Central memory CD4-positive, alpha-beta T cell (primary cell): Measurements from ENCODE around the gene TPSB2.

ENCODE experiments used
- DNase-seq: peaks from one replicate; pipeline ENCODE4 v3.0.0; 2022

Gene TPSB2

GRCh38 chr16:1218930-1219611 lies 10.9 kb downstream of the TPSB2 start:
- no peak for DNase-seq

DNA sequence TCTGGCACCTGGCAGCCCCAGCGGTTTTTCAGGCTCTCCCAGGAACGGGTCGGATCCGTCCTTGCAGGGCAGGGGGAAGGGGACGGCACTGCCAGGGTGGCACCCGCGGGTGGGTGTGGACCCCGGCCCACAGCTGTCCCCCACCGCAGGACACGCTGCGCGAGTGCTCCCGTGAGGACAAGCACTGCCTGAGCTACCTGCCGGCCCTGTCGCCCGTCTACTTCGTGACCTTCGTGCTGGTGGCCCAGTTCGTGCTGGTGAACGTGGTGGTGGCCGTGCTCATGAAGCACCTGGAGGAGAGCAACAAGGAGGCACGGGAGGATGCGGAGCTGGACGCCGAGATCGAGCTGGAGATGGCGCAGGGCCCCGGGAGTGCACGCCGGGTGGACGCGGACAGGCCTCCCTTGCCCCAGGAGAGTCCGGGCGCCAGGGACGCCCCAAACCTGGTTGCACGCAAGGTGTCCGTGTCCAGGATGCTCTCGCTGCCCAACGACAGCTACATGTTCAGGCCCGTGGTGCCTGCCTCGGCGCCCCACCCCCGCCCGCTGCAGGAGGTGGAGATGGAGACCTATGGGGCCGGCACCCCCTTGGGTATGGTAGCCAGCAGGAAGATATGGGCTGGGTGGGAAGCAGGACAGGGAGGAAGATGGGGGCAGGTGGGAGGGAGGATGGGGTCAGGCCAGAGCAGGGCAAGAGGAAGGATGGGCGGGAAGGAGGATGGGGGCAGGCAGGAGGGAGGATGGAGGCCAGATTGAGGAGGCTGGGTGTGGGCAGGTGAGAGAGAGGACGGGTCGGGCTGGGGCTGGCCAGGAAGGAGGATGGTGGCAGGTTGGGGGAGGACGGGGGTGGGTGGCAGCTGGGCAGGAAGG lies 11.7 kb downstream of the TPSB2 start:
- DNase-seq, result no peak

GRCh38 chr16:1217526-1217925 lies 12.5 kb downstream of the TPSB2 start:
- DNase-seq, result no peak

DNA sequence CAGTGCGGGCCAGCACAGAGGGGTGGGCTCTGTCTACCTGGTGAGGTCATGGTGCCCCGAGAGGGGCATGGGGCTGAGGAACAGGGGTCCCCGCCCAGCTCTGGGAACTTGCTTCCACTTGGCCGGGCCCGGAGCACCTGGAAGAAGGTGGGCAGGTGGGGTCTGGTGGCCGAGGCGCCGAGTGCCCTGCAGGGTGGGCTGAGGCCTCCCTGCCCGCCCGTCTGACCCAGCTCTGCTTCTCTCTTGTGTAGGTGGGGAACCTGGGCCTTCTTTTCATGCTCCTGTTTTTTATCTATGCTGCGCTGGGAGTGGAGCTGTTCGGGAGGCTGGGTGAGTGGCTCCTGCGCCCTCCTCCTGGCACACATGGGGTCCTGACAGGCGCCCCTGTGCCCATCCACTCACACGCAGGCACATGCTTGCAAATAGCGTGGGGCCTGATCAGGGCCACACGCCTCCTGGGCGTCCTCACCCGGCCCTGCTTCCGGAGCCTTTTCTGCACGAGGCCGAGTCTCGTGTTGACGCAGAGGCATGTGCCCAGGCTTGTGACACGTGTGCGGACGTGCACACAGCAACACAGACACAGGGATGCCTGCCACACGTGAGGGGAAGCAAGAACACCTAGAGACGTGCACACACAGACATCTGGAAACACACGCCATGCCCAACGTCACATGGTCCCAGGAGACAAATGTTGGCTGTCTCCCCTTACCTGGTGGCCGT lies 13.1 kb downstream of the TPSB2 start:
- no peak for DNase-seq

DNA sequence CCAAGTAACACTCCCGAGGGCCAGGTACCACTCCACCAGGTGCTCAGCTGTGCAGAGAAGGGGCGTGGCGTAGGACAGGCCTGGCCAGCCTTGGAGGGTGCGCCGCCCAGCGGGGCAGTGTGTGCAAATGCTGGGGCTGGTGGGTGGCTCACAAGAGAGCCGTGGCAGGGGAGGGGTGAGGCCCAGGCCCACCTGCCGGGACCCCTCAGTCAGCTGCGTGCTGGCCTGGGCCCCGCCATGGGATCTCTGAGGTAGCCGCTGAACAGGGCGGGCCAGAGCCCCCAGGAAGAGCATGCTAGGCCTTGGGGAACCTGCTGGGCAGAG lies 13.7 kb downstream of the TPSB2 start:
- no peak for DNase-seq

- DNase-seq, result no peak
Measured at GRCh38 chr16:1215574-1216295, 14.2 kb downstream of the TPSB2 start.

DNA sequence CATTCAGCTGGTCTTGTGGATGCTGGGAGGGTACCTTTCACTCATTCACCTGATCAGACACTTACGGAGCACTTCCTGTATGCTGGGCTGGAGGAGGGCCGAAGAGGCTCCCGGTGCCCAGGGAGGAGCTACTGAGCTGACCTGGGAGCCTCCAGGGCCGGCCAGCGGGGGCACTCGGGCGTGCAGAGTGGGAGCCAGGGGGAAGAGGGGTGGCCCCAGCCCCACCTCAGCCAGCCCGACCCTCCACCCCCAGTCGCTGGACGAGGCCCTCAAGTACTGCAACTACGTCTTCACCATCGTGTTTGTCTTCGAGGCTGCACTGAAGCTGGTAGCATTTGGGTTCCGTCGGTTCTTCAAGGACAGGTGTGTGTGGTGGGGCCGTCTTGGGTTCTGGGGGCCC lies 15.3 kb downstream of the TPSB2 start:
- DNase-seq, result no peak

DNA sequence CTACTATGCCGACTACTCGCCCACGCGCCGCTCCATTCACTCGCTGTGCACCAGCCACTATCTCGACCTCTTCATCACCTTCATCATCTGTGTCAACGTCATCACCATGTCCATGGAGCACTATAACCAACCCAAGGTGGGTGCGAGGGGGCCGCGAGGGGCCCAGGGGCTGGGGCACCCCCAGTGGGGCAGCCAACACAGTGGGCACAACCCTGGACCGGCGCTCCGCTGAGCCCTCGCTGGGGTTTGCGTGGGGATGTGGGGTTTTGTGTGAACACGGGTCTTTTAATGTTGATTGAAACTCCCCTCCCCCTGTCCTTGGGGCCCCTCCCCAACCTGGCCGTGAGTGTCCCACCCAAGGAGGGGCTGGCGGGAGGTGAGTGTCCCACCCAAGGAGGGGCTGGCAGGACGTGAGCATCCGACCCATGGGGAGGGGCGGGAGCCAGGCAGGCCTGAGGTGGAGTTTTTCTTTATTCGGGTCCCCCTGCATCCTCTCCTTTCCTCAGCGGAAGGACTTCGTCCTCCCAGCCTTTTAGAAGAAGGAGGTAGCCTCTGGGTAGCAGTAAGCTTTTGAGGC lies 16.1 kb downstream of the TPSB2 start:
- DNase-seq, result no peak

DNA sequence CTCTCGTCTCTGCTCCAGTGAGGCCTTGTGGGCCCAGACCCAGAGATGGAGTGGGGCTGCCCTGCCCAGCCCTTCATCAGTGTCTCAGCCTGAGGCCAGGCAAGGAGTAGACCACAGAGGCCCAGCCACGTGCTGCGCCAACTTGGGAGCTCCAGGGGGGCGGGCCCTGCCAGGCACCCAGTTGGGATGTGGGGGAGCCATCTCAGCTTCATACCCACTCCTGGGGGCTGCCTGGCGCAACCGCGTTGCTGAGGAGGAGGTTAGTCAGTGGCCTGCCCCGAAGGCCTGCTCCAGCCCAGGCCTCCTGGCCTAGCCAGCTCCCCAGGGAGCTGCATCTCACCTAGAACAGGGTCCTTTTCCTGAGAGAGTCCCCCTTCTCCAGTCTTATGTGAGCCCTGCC lies 16.8 kb downstream of the TPSB2 start:
- DNase-seq, result no peak

DNA sequence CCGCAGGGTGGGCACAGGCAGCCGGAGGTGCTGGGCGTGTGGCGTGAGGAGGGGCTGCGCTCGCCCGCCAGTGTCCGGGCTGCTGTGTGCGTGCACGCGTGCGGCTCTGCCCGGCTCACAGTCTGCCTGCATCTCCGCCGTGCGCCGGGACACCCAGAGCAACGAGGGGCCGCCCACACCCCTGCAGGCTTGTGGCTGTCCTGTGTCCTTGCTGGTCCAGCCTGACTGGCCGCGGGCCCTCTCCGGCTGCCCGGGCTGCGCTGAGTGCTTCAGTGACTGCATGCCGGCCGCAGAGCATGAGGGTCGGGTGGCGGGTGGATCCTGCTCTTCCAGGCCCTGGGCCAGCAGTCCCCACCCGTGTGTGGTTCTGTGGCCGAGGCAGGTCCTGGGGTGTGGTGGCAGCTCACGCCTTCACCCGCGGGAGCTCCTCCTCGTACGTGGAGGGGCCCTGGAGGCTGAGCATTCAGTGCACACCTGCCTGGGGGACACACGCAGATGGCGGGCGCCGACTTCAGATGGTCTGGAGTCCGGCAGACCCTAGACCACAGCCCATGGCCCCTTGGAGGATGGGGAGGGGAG lies 17.3 kb downstream of the TPSB2 start:
- no peak for DNase-seq

DNA sequence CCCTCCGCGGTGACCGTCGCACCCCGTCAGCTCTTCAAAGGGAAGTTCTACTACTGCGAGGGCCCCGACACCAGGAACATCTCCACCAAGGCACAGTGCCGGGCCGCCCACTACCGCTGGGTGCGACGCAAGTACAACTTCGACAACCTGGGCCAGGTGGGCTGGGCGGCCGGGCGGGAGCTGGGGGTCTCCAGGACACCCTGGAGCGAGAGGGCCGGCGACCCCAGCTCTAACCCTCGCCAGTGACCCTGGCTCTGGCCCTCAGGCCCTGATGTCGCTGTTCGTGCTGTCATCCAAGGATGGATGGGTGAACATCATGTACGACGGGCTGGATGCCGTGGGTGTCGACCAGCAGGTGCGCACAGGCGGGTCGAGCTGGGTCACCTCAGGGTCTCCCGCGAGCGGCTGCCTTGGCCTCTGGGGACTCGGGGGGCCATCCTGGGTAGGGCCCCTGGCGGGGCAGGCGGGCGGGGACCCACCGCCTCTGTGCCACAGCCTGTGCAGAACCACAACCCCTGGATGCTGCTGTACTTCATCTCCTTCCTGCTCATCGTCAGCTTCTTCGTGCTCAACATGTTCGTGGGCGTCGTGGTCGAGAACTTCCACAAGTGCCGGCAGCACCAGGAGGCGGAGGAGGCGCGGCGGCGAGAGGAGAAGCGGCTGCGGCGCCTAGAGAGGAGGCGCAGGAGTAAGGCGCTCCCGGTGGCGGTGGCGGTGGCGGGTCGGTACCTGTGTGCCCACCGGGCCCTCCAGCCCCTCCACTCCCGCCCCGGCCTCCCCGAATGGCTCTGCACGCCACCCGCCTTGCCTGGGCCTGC lies 18.3 kb downstream of the TPSB2 start:
- no peak for DNase-seq

- no peak for DNase-seq
Measured at GRCh38 chr16:1210461-1210860, 19.5 kb downstream of the TPSB2 start.

DNA sequence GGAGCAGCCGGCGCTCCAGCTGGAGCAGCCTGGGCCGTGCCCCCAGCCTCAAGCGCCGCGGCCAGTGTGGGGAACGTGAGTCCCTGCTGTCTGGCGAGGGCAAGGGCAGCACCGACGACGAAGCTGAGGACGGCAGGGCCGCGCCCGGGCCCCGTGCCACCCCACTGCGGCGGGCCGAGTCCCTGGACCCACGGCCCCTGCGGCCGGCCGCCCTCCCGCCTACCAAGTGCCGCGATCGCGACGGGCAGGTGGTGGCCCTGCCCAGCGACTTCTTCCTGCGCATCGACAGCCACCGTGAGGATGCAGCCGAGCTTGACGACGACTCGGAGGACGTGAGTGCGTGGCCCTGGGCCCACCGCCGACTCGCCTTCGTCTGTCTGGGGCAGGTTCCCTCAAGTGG lies 20.9 kb downstream of the TPSB2 start:
- DNase-seq, result no peak

DNA sequence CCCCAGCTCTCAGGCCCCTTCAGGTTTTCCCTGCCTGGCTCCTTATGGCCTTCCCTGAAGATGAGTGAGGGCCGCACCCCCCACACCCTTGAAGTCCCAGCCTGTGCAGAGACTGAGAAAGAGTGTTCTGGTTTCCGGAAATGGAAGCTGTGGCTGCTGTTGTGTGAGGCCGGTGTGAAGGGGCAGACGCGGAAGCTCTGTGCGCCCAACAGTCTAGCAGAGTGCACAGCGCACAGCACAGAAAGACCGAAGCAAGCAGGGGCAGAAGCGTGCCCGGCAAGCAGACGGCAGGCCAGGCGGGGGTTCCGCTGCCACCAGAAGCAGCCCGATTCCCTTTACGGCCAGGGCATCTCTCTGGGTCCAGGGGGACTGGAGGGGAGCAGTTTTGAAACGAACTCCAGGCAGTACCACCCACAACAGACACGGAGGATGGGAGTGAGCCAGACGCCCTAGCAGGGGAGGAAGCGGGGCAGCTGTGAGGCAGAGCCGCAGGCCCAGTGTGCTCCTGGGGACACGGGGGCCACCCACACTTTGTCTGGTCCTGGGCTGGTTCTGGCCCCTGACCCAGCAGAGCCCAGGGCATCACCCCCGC lies 21.6 kb downstream of the TPSB2 start:
- DNase-seq, result no peak

DNA sequence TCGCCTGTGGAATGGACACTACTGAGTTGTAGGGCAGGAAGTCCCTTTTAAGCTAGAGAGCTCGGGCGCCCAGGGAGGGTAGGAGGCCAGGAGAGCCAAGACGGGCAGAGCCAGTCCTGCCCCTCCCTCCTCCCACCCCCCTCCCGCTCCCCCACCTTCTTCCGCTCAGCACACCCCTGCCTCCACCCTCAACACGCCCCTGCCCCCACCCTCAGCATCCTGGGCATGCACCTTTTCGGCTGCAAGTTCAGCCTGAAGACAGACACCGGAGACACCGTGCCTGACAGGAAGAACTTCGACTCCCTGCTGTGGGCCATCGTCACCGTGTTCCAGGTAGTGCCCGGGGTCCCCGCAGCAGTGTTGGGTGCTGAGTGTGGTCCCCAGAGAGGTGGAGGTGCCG lies 23.2 kb downstream of the TPSB2 start:
- DNase-seq, result no peak

DNA sequence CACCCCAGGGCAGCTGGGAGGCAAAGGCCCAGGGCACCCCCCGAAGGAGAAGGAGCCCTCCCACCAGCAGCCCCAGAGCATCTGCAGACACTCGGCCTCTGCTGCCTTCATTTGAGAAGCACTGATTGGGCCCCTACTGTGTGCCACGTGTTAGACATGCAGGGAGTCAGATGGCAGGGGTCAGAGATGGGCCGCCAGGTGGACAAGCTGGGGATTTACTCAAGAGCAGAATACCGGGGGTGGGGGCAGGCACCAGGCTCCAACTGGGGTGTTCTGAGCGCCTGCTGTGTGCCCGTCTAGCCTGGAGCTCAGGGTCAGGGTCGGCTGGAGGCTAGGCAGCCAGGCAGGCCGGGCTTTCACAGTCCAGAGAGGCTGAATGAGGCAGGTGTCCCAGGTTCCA lies 23.7 kb downstream of the TPSB2 start:
- DNase-seq, result no peak

GRCh38 chr16:1204933-1205332 lies 25.1 kb downstream of the TPSB2 start:
- DNase-seq, result no peak

GRCh38 chr16:1202274-1202673 lies 27.7 kb downstream of the TPSB2 start:
- no peak for DNase-seq

DNA sequence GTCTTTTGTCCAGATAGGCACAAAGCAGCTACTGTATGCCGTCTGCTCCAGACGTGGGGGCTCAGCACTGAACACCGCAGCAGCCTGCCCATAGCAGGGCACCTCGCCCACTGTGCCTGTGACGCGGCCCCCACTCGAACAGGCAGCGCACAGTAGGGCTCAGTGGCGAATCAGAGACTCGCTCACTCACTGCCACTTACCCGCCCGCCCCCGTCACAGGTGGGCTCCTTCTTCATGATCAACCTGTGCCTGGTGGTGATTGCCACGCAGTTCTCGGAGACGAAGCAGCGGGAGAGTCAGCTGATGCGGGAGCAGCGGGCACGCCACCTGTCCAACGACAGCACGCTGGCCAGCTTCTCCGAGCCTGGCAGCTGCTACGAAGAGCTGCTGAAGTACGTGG lies 28.5 kb downstream of the TPSB2 start:
- no peak for DNase-seq

DNA sequence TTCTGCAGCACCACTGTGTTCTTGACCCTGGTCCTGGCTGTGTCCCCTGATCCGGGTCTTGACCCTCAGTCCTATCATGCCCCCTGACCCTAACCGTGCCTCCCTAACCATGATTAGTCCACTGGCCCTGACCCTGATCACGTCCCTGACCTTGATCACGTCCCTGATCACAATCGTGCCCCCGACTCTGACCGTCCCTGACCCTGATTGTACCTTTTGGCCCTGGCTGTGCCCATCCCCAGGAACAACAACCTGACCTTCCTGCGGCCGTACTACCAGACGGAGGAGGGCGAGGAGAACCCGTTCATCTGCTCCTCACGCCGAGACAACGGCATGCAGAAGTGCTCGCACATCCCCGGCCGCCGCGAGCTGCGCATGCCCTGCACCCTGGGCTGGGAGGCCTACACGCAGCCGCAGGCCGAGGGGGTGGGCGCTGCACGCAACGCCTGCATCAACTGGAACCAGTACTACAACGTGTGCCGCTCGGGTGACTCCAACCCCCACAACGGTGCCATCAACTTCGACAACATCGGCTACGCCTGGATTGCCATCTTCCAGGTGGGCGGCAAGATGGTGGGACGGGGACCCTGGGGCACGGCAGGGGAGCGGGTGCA lies 29.9 kb downstream of the TPSB2 start:
- DNase-seq, result no peak
